Hepatic stellate cell (primary cell): Measurements from ENCODE around the gene AFAP1L1.

Experiments used
- DNase-seq: peaks from one replicate; pipeline ENCODE4 v3.0.0; 2011; ENCODE audit warnings: low spot score

The AFAP1L1 gene

DNA sequence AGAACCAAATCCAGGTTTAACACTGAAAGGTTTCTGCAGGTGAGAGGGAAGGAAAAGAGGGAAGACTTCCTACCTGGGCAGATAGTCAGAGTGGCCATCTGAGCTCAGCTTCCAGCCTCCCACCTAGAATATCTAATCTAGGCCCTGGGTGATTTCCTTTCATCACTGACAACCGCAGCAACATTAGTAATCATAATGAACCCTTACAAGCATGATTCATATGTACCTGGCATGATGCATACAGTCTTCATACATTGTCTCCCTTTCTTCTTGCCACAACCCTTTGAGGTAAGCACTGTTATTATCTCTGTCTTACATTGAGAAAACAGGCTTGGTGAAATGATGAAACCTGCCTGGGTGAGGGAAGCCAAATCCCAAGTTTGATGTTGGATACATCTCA, 13.5 kb downstream of the AFAP1L1 start:
- DNase-seq = no peak

GRCh38 chr5:149288436-149288835, 16.8 kb downstream of the AFAP1L1 start:
- no peak for DNase-seq

GRCh38 chr5:149289301-149289700, 17.6 kb downstream of the AFAP1L1 start:
- DNase-seq = no peak

- DNase-seq = no peak
Observed at GRCh38 chr5:149294872-149295829, 23.5 kb downstream of the AFAP1L1 start.

GRCh38 chr5:149297340-149298025, 25.8 kb downstream of the AFAP1L1 start:
- no peak for DNase-seq

DNA sequence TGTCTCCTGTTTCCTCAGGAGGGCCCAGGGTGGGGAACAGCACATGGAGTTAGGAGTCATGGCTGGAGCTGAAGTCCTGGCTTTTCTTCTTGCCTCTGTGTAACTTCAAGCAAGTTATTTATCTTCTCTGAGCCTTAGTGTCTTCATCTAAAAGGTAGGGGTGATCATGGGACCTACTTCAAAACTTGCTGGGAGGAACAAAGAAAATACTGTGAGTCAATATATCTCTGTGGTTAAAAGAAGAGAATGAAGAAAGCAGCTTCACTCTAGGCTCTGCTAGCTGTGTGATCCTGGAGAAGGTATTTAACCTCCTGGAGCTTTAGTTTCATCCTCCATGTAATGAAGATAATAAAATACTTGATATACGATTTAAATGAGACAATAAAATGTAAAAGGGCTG, 26.5 kb downstream of the AFAP1L1 start:
- DNase-seq = no peak

DNA sequence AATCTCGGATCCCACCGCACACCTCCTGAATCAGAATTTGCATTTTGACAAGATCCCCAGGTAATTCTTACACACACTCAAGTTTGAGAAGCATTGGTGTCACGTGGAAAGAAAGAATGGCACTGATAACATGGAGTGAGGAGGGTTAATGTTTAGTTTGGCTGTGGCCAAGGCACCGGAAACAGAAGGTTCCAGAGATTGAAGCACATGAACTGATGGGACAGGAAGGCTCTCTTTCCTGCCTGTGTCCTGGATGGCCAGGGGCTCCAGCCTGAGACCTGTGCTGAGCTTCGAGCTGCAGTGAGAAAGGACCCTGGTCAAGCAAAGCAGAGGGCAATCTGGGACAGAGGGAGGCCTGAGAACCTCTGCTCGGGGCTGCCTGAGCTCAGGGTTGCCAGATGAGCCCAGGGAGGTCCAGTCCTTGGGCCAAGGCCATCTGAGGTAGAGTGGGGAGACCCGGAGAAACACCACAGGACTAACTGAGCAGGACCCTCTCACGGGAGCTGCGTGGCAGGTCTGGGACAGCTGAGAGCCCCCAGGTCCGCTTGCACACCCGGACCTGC, 27.3 kb downstream of the AFAP1L1 start:
- DNase-seq = no peak

- DNase-seq = no peak
Observed at GRCh38 chr5:149299451-149300054, 27.9 kb downstream of the AFAP1L1 start.

GRCh38 chr5:149300441-149300840, 28.8 kb downstream of the AFAP1L1 start:
- no peak for DNase-seq

DNA sequence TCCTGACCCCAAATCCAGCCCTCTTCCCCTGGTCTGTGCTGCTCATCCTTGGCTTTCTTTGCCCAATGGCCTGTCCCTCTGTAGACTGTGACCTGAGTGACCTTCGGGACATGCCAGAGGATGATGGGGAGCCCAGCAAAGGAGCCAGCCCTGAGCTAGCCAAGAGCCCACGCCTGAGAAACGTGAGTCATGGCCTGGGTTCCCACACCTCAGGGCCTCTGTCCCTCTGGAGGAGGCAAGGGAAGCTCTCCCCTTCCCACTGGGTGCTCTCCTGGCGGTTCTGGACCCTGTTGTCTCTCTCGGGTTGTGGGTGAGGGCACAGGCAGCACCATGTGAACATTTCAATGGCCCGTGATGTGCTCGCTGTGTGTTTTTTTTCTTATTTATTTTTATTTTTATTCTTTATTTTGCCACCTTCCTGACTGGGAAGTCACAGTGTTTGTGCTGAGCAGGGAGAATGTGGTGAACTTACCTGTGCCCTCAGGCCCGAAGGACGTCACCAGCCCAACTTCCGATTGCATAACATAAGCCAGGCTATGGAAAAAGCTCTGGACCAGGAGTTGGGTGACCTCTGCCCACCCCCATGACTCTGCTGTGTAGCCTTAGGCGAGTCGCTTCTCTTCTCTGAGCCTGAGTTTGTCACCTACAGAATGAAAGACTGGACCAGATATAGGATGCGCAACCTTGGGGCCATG, 29.5 kb downstream of the AFAP1L1 start:
- no peak for DNase-seq

DNA sequence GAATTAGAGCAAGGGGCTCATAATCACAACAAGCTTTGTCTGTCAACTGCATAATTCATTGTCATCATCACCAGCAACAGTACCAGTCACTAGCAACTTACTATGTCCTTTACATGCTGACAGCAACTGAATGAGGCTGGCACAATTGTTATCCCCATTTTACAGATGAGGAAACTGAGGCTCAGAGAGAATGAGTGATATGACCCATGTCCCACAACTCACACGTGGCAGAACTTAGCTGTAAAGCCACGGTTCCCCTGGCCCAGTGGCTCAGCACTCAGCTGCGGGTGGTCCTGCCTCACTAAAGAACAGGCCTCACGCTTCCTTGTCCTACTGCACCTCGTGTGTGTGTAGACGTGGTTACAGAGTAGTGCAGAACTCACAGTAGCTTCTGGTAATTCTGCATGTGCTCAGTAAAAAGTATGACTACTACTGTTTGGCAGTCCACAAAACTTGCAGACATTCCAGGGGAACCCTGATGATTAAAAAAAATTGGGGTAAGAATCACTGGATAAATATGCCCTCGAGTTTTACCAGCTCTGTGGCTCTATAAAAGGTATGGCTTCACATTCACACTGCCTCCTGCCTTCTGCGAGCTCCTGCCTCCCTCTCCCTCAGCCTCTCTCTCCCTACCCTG, 30.2 kb downstream of the AFAP1L1 start:
- peak; percentile 42 for DNase-seq

GRCh38 chr5:149302641-149303040, 31.0 kb downstream of the AFAP1L1 start:
- DNase-seq = no peak

- no peak for DNase-seq
Observed at GRCh38 chr5:149303210-149303609, 31.6 kb downstream of the AFAP1L1 start.

- no peak for DNase-seq
Observed at GRCh38 chr5:149304195-149305078, 32.8 kb downstream of the AFAP1L1 start.

DNA sequence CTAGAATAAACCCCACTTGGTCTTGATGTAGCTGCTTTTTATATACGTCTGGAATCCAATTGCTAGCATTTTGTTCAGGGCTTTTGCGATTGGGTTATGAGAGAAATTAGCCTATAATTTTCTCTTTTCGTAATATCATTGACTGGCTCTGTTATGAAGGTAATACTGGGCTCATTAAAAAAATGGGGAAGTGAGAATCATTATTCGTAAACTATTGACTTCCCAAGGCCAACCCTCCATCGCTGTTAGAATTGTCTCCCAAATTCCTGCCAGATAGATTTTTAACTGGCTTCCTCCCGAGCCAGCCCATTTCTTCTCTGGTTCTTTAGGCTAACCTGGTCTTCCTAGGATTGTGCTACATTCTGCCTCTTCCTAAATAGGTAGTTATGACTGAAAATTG, 37.7 kb downstream of the AFAP1L1 start:
- no peak for DNase-seq

DNA sequence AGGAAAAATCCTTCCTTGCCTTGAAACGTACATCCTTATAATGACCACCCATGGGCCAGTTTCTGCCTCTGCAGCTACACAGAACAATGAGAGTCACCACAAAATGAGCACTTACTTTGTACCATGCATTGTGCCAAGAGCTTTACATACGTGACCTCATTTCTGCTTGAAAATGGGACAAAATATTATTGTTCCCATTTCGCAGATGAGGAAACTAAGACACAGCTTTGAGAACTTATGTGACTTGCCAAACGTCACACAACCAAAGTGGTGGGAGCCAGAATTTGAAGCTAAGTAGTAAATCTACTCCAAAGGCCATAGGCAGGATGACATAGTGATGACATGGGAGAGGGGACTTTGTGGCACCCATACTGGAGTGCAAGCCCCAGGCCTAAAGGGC, 38.8 kb downstream of the AFAP1L1 start:
- no peak for DNase-seq

- DNase-seq = no peak
Observed at GRCh38 chr5:149310947-149311658, 39.4 kb downstream of the AFAP1L1 start.

- DNase-seq = no peak
Observed at GRCh38 chr5:149313151-149313841, 41.6 kb downstream of the AFAP1L1 start.

DNA sequence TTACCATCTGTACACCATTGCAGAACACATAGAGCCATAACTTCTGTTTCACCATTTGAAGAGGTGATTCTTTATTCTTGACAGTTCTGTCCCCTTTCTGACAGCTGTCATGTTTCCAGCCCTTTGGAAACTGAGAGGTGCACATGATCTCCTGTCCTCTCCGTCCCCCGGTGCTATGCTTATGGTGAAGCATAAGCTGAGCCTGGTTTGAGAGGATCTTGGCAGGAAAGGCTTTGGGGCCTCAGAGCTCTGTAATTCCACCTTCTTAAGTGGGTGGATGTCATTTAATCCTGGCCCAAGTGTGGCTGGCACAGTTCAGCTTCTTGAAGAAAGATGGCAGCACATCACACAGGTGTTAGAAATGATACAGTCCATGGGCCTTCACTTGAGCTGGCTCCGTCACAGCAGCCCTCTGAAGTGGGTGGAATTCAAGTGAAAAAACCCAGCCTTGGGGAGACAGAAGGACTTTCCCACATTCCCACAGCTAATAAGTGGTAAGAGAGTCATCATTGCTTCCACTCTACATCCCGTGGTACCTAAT, 43.0 kb downstream of the AFAP1L1 start:
- DNase-seq = no peak
